Measurements from ENCODE around the gene AKAP10.
"Not testable (repeated sequence)": the region's sequence is repeated elsewhere in the genome, so short reads cannot be mapped to it uniquely, and the experiment has no call there.

GRCh38 chr17:19950624-19951195 lies 26.9 kb downstream of the AKAP10 start:
- not testable (repeated sequence) for TF ChIP-seq CTCF (IDR thresholded peaks at IDR 0.05 in 2 of 3, conservative IDR thresholded peaks at IDR 0.05 in 1 of 3; ENCODE audit: borderline replicate concordance in 1 of 3, insufficient read depth in 1 of 3, low read depth in 2 of 3, low read length in 2 of 3); REST (IDR thresholded peaks at IDR 0.05; ENCODE audit: low read depth)
